Cardiac fibroblast (primary cell): ENCODE measurements around the gene NTN1.

Experiments
- DNase-seq, 2 donors: peaks; one replicate each; pipeline versions ENCODE4 v3.0.0 to v3.0.0-alpha.2; 2010; ENCODE audit warnings: low read depth in 2 of 2
- H3K4me3 ChIP-seq, 2 donors: replicated peaks in 1 of 2; 1 replicate in 1 of 2; 2 replicates in 1 of 2; pipeline ENCODE4 v1.5.1; 2011; ENCODE audit warnings: low read depth in 2 of 2, low read length in 2 of 2, mild to moderate bottlenecking in 2 of 2, moderate library complexity in 1 of 2
- TF ChIP-seq, protein P1 (sequence below): IDR thresholded peaks from one replicate; pipeline ENCODE4 v1.5.1; 2011; ENCODE audit warnings: low read depth, mild to moderate bottlenecking, low read length, inconsistent platforms

NTN1 gene

DNA sequence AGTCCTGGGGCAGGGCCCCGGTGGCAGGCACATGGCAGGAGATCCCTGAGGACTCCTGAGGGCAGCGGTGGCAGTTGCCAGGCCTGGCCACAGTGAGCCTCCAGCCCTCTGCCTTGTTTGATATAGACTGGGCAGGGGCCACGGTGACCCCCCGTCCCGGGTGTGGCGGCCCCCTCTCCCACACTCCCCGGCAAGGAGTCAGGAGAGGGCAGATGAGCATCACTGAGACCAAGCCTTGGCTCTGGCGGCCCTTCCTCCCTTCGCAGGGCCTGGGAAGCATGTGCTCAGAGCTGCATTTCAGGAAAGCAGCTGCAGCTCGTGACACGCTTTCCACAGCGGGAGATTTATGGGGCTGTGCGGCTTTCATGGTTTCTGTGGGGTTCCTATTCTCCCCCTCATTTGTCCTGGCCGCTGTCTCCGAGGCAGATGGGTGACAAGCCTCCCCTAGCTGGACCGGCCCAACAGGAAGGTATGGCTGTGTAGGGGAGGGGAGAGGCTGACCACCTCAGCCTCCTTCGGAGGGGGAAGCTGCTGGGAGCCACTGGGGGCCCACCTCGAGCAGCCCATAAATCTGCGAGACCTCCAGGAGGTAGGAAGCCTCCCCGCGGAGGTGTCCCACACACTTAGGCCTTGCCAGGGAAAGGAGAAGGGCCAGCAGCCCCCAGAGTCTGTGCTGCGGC is 211.4 kb downstream of the NTN1 start:
- H3K4me3 ChIP-seq: no peak overlapping the region
- DNase-seq: no peak
- TF ChIP-seq, protein P1, sequence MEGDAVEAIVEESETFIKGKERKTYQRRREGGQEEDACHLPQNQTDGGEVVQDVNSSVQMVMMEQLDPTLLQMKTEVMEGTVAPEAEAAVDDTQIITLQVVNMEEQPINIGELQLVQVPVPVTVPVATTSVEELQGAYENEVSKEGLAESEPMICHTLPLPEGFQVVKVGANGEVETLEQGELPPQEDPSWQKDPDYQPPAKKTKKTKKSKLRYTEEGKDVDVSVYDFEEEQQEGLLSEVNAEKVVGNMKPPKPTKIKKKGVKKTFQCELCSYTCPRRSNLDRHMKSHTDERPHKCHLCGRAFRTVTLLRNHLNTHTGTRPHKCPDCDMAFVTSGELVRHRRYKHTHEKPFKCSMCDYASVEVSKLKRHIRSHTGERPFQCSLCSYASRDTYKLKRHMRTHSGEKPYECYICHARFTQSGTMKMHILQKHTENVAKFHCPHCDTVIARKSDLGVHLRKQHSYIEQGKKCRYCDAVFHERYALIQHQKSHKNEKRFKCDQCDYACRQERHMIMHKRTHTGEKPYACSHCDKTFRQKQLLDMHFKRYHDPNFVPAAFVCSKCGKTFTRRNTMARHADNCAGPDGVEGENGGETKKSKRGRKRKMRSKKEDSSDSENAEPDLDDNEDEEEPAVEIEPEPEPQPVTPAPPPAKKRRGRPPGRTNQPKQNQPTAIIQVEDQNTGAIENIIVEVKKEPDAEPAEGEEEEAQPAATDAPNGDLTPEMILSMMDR: no peak

DNA sequence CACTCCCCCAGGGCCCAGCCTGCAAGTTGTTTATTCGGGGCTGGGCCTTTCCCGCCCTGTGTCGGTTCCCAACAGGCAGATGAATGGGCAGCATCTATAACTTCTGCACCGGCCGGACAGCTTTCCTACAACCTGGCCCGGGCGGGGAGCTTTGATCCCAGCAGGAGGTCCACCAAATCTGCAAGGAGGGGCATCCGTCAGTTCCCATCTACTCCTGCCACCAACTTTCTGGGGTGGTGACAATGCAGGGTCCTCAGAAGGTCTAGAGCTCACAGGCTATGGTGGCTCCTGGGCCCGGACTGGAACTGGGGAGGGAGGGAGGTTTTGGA is 211.9 kb downstream of the NTN1 start:
- TF ChIP-seq, protein P1: no peak
- DNase-seq: no peak
- no peak overlapping the region for H3K4me3 ChIP-seq

DNA sequence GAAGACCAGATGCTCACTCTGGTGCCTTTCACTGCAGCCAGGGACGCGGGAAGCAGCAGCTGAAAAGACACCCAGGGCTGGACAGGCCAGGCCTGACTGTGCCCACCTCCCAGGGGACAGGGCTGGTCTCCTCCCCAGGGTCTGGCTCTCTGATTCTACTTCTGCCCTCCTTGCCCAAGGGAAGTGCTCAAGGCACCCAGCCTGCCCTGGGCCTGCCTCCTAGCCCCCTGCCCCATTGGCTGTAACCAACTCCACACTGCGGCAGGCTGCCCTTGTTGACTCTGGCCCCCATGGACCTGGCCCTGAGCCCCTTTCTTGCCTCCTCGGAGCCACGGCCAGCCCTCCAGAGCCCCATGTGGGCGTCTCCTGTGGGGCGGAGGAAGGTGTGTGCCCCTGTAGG is 212.5 kb downstream of the NTN1 start:
- no peak overlapping the region for H3K4me3 ChIP-seq
- TF ChIP-seq, protein P1: no peak
- no peak for DNase-seq

DNA sequence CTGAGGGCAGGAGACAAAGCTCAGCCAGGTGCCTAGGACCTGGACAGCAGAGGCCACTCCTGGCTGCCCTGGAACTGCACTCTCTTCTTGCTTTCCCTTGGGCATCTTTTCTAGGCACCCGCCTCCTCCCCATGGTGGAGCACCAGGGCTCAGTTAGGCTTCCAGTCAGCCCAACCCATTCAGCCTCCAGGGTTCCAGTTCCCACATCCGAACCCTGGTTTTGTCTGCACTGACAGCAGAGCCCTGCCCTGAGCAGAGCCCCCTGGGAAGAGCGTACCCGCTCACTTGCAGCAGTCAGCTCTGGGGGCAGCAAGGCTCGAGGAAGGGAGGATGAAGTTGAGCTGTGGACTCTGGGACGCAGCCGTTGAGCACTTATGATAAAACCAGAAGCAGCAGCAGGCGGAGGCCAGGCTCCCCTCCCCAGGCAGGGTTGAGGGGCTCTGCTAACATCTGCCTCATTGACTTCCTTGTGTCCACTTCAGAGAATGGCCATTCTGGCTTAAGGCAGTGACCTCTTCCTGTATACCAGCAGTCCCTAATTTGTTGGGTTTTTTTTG is 213.2 kb downstream of the NTN1 start:
- no peak for DNase-seq
- no peak overlapping the region for H3K4me3 ChIP-seq
- TF ChIP-seq, protein P1: no peak

DNA sequence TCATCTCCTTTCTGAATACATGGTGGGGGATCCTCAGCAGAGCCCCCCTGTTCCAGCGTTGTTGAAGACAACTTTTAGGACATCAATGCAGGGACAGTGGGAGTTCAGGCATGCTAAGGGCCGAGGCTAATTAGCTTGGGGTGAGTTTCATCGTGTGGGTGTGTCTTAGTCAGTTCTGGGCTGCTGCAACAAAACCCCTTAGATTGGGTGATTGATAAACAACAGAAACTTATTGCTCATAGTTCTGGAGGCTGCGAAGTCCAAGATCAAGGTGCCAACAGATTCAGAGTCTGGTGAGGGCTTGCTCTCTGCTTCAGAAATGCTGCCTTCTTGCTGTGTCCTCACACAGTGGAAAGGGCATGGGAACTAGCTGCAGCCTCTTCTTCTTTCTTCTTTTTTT is 214.0 kb downstream of the NTN1 start:
- no peak for DNase-seq
- H3K4me3 ChIP-seq: no peak overlapping the region
- TF ChIP-seq, protein P1: no peak

DNA sequence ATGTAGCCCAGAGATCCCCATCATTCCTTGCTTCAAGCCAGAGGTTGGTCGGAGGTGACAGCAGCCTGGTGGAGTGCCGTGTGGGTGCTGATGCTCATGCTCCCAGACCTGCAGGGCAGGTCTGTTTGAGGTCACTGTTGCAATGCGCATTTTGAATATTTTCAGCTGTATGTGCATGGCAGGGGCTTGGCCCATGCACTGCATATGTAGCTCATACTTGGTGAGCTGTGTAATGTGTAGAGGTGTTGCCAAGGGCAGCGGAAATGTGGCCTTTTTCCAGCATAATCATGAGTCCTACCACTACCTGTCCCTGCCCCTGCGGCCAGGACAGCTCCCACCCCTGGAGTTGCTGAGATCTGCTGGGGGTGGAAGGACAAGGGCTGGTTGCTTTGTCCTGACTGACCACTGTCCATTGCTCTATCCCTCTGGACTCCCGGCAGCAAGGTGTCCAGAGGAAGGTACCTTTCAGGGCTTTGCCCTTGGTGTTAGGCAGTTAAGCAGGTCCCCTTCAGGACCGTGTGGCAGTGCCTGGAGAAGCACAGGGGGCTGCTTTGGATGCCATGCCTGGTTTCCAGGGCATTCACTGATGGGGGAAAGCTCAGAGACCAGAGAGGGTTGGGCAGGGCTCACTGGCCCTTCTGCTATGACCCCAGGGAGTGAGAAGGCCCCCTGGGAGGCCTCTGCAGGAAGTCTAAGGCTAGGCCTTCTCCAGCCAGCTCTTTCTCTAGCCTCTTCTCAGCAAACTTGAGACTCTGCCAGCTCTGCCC is 215.2 kb downstream of the NTN1 start:
- TF ChIP-seq, protein P1: no peak
- DNase-seq: no peak
- no peak overlapping the region for H3K4me3 ChIP-seq
